ENCODE measurements around the gene TMEM258. TPM values are rescaled to one million over a fixed set of nuclear protein-coding genes. Genes with fewer than 3 reads are reported as not detected.

The TMEM258 gene
- total and polyA plus RNA-seq, 8 donors: 69.8 to 171 (median 94.4) TPM

- WGBS, 2 donors: 2 to 3% methylated on average over 28 to 29 of the region's 29 CpGs
- H3K27ac ChIP-seq: peak overlapping the region; percentile 86 to 97 (median 96)
- H3K4me3 ChIP-seq: peak overlapping the region; percentile 63 to 88 (median 82)
- TF ChIP-seq CTCF (IDR thresholded peaks at IDR 0.05): no peak
- ATAC-seq (peak in 2 of 4 donors; percentile 11 to 14), FAIRE-seq (no peak), DNase-seq (peak in 1 of 6 donors; percentile 23)
- H3K4me1 ChIP-seq: peaks cover 0 to 19% (median 0%) of the 10 kb centered on the region in 3 donors
- no peaks in the 10 kb centered on the region for H3K9me3 ChIP-seq
- intact Hi-C loops (cut with DNase I): no loop called here
- no peaks in the 10 kb centered on the region for H3K27me3 ChIP-seq
- H3K36me3 ChIP-seq: peaks cover 0 to 15% (median 7%) of the 10 kb centered on the region in 3 donors
Observed at GRCh38 chr11:61793083-61793828, 857 bp upstream of the TMEM258 start.

- Histone ChIP-seq H3K27me3 (no peaks in the 10 kb centered on the region), H3K4me1 (peaks cover 0 to 19% (median 0%) of the 10 kb centered on the region in 3 donors), H3K9me3 (no peaks in the 10 kb centered on the region), H3K36me3 (peaks cover 0 to 27% (median 11%) of the 10 kb centered on the region in 3 donors), H3K27ac (peak overlapping the region; percentile 86 to 97 (median 96)), H3K4me3 (peak overlapping the region; percentile 63 to 88 (median 82))
- FAIRE-seq: no peak
- TF ChIP-seq CTCF (IDR thresholded peaks at IDR 0.05): no peak
- intact Hi-C loops (cut with DNase I): no loop called here
- WGBS, 2 donors: 1% methylated on average over 14 of the region's 14 CpGs
- ATAC-seq: peak; percentile 53 to 71 (median 61)
- DNase-seq: peak in 4 of 6 donors; percentile 62 to 74 (median 66)
Observed at GRCh38 chr11:61791737-61792309, 576 bp downstream of the TMEM258 start.

- H3K9me3 ChIP-seq: no peaks in the 10 kb centered on the region
- DNase-seq: peak in 2 of 6 donors; percentile 45 to 60
- no peak for FAIRE-seq
- H3K4me3 ChIP-seq: no peak overlapping the region
- peaks cover 0 to 10% (median 0%) of the 10 kb centered on the region in 3 donors for H3K4me1 ChIP-seq
- peaks cover 0 to 56% (median 13%) of the 10 kb centered on the region in 3 donors for H3K36me3 ChIP-seq
- ATAC-seq: peak in 3 of 4 donors; percentile 7 to 26 (median 18)
- 32 to 33% methylated on average over 9 of the region's 9 CpGs for WGBS, 2 donors
- peak; percentile 11 to 29 (median 19) for TF ChIP-seq CTCF (IDR thresholded peaks at IDR 0.05)
- H3K27ac ChIP-seq: no peak overlapping the region
- intact Hi-C loops (cut with DNase I): loop anchor here in 1 of 3 donors (5.0 kb wide), 1 partner anchor 41 kb away; no protein-coding TSS in a partner anchor
- no peaks in the 10 kb centered on the region for H3K27me3 ChIP-seq
Observed at GRCh38 chr11:61787928-61788491, 4.4 kb downstream of the TMEM258 start.

- no peak overlapping the region for H3K4me3 ChIP-seq
- H3K27me3 ChIP-seq: no peaks in the 10 kb centered on the region
- peaks cover 0 to 67% (median 13%) of the 10 kb centered on the region in 3 donors for H3K36me3 ChIP-seq
- no peaks in the 10 kb centered on the region for H3K9me3 ChIP-seq
- FAIRE-seq (no peak), ATAC-seq (no peak), DNase-seq (peak in 2 of 6 donors; percentile 13 to 24)
- WGBS, 2 donors: 87 to 92% methylated on average over 11 of the region's 11 CpGs
- intact Hi-C loops (cut with DNase I): loop anchor here in 1 of 3 donors (5.0 kb wide), 1 partner anchor 39 kb away; no protein-coding TSS in a partner anchor
- H3K27ac ChIP-seq: no peak overlapping the region
- H3K4me1 ChIP-seq: peaks cover 0 to 2% (median 0%) of the 10 kb centered on the region in 3 donors
- no peak for TF ChIP-seq CTCF (IDR thresholded peaks at IDR 0.05)
Observed at GRCh38 chr11:61785837-61786402, 6.5 kb downstream of the TMEM258 start.

Measured in pancreas (tissue), 10 donors.